ENCODE measurements around the gene ST3GAL3. TPM values are rescaled to one million over a fixed set of nuclear protein-coding genes. Genes with fewer than 3 reads are reported as not detected.

The ST3GAL3 gene
- total and polyA plus RNA-seq, 2 of the 13 experiments (the other 11 are each of a cell fraction or from before 2014, with no cell fraction given), result 5.1 to 8.1 TPM

GRCh38 chr1:43850591-43851233 is 143.4 kb downstream of the ST3GAL3 start:
- FAIRE-seq (no peak), DNase-seq (ENCODE audit: low spot score) (no peak), ATAC-seq (no peak)
- 92% methylated on average over 5 of the region's 8 CpGs for WGBS (ENCODE audit: low lambda C conversion rate)
- H3K4me2 ChIP-seq (ENCODE audit: low read depth, low read length), result no peak overlapping the region
- in situ Hi-C loops (cut with HindIII; ENCODE audit: extremely low pct_ligation_motif_present, low pct_unique_long_range_greater_than_20kb) (no loop called here), intact Hi-C loops (cut with micrococcal nuclease; ENCODE audit: unreplicated experiment) (no loop called here)
- no peak overlapping the region for H2AFZ ChIP-seq (ENCODE audit: low read length)
- no peak overlapping the region for H3K4me3 ChIP-seq (replicated peaks in 1 of 3; ENCODE audit: insufficient read depth in 1 of 3, low read depth in 2 of 3, low read length in 3 of 3)
- no peak for TF ChIP-seq HDAC2 (CRISPR knock-in tag; IDR thresholded peaks at IDR 0.05)
- no peak for TF ChIP-seq ZNF646 (CRISPR knock-in tag; IDR thresholded peaks at IDR 0.05)
- TF ChIP-seq ZNF253 (CRISPR knock-in tag; IDR thresholded peaks at IDR 0.05; ENCODE audit: borderline replicate concordance), result no peak
- no peak for TF ChIP-seq MXI1 (IDR thresholded peaks at IDR 0.05; ENCODE audit: borderline replicate concordance, low read depth, low read length)
- TF ChIP-seq CBX1 (IDR thresholded peaks at IDR 0.05; ENCODE audit: low read depth), result no peak
- TF ChIP-seq ELF1 (CRISPR knock-in tag; IDR thresholded peaks at IDR 0.05), result no peak
- no peak for TF ChIP-seq HCFC1 (IDR thresholded peaks at IDR 0.05; ENCODE audit: low read depth, low read length)
- no peak for TF ChIP-seq RORA (CRISPR knock-in tag; IDR thresholded peaks at IDR 0.05)
- no peak for TF ChIP-seq ZBTB42 (CRISPR knock-in tag; IDR thresholded peaks at IDR 0.05)
- TF ChIP-seq ZNF672 (CRISPR knock-in tag; IDR thresholded peaks at IDR 0.05), result no peak
- no peak for TF ChIP-seq ZMYM4 (CRISPR knock-in tag; IDR thresholded peaks at IDR 0.05)
- TF ChIP-seq SAP130 (CRISPR knock-in tag; IDR thresholded peaks at IDR 0.05; ENCODE audit: low read depth), result no peak
- no peak for TF ChIP-seq TP53 (CRISPR knock-in tag; conservative IDR thresholded peaks at IDR 0.05)
- no peak for TF ChIP-seq SUZ12 (IDR thresholded peaks at IDR 0.05; ENCODE audit: low read depth, low read length)
- BruUV-seq (replicated peaks), result no TSS peak
- ChIA-PET CTCF (ENCODE audit: low intra/inter-chr PET ratio, low total read pairs) (no interaction called here), POLR2A (no interaction called here)
- no peak overlapping the region for H3K9ac ChIP-seq (ENCODE audit: insufficient read depth, low read depth, low read length)
- no peaks in the 10 kb centered on the region for H3K9me3 ChIP-seq (ENCODE audit: low read length)
- H3K36me3 ChIP-seq (replicated peaks in 1 of 2; ENCODE audit: control insufficient read depth in 1 of 2, insufficient read depth in 2 of 2, low read length in 2 of 2), result no peaks in the 10 kb centered on the region; a peak in 1 of 5 replicates
- H3K79me2 ChIP-seq (ENCODE audit: insufficient read depth, low read length), result no peaks in the 10 kb centered on the region
- H3K27ac ChIP-seq (ENCODE audit: extremely low read length, insufficient read depth, low read length), result no peak overlapping the region
- H3K4me1 ChIP-seq (ENCODE audit: insufficient read depth, low read length), result peaks cover 4% of the 10 kb centered on the region; the same call in 1 of the 2 replicates
- H3K27me3 ChIP-seq (ENCODE audit: control insufficient read depth in 1 of 2, insufficient read depth in 2 of 2, low read length in 2 of 2), result no peaks in the 10 kb centered on the region
- no peaks in the 10 kb centered on the region for H4K20me1 ChIP-seq (ENCODE audit: insufficient read depth, low read length)

All from HepG2 (cell line).